HG02642 (cell line): ENCODE data around the gene TPM1.

ENCODE experiments used
- ATAC-seq: cut with Tn5 transposase; IDR thresholded peaks from one replicate; pipeline ENCODE4 v1.9.1; 2021; ENCODE audit warnings: mild to moderate bottlenecking; ENCODE audit not compliant: unreplicated experiment, poor library complexity

Gene TPM1

DNA sequence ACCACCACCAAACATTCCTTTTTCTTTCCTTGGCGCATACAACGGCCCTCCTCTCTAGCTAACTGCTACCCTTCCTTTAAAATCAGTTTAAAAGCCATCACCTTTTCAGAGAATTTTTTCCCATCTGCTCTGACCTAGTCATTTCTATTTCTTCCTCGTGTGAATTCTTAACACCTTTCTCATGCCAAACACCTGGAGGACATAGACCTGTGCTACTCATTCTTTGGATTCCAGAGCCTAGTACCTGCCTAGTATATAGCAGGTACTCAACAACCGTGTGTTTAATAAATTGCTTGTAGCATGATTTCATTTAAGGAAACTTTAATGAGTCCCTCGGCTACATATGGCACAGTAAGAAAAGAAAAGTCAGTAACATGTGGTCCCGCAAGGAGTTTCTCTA, 2.0 kb upstream of the TPM1 start:
- no peak for ATAC-seq

GRCh38 chr15:63040954-63041353, 1.6 kb upstream of the TPM1 start:
- no peak for ATAC-seq

- ATAC-seq: no peak
These were observed 1.1 kb upstream of the TPM1 start for GRCh38 chr15:63041402-63041973.

GRCh38 chr15:63042877-63043334, 359 bp downstream of the TPM1 start:
- ATAC-seq: no peak

DNA sequence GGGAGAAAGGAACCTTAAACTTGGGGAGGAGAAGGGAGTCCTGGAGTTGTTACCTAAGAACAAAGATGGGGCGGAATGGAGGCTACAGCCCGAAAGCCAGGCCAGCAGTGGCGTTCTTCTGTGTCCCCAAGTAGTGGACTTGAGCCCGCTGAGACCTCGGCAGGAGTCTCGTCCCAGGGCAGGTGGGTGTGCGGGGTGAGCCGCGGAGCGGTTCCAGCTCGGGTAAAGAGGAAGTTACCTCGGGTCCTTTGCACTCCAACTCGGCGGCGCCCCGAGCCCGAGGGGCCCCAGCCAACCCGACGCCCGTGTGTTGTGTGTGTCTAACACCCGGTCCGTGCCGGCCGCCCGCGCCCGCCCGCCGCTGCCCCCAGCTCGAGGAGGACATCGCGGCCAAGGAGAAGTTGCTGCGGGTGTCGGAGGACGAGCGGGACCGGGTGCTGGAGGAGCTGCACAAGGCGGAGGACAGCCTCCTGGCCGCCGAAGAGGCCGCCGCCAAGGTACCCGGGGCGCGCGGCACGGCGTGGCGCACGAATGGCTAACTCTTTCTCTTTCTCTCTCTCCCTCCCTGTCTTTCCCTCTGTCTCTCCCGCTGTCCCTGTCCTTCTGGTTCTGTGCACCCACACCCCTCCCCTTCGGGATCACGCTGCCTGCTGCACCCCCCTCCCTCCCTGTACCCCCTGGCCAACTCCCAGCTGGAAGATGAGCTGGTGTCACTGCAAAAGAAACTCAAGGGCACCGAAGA, 959 bp downstream of the TPM1 start:
- no peak for ATAC-seq

- ATAC-seq: no peak
These were observed 1.6 kb downstream of the TPM1 start for GRCh38 chr15:63044077-63044644.

- ATAC-seq: no peak
These were observed 2.3 kb downstream of the TPM1 start for GRCh38 chr15:63044645-63045464.

DNA sequence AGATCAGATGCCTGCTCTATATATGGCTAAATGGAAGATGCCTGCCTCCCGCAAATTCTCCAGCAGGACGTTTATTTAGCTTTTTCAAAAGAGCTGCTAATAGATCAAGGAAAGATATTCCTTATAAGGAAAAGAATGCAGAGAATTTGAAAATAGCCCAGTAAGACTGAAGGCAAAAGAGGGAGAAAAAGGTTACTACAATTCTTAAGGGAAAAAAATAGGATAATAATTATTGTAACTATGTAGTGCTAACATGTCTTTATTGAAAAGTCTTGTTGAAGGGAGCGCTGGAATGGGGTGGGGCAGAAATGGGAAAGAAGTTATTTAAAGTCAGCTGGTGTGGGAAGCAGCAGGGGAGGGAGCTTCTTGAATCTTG, 2.9 kb downstream of the TPM1 start:
- ATAC-seq: no peak

DNA sequence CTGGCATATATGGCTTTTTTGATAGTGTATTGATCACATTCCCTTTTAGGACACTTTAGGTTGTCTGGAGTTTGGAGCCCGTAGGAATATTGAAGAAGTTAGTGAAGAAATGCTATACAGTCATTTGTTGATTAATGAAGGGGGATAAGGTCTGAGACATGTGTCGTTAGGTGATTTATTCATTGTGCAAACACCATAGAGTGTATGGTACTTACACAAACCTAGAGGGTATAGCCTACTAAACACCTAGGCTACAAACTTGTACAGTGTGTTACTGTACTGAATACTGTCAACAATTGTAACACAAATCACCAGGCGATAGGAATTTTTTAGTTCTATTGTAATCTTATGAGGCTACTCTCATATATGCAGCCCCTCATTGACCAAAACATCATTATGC, 3.3 kb downstream of the TPM1 start:
- ATAC-seq: no peak

DNA sequence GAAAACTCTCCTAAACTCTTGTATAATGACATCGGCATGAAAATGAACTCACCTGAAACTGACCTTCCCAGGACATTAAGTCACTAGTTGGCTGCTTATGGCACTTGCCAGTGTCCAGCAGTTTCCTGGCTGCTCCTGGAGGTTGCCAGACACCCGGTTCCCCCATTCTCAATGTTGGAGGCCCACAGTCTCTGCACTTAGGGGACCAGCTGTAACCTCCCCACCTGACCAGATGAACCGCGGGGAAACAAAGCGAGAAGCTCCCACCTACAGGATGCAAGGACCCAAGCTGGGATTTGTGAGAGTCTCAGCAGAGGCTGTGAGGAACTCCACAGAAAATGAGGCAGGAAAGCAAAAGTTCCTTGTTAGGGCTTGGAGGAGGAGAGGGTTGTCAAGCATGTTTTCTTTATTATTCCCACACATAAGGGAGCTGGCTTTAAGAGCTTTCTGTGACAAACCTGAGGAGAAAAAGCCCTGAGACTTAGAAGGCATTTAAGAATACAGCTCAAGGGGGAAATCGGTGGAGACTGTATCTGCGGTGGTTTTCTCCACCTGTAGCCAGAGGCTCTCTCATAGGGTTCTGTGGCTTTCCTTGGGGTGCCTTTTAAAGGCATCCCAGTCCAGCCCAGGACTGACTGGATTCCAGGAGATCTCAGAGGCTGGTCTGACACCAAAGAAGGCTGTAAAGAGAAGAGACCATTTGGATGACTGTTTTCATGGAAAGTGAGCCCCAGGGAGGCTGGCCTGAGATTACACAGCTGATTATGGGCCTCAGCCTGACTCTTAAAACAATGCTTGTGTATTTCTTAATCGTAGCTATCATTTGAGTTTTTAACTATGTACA, 4.6 kb downstream of the TPM1 start:
- no peak for ATAC-seq

DNA sequence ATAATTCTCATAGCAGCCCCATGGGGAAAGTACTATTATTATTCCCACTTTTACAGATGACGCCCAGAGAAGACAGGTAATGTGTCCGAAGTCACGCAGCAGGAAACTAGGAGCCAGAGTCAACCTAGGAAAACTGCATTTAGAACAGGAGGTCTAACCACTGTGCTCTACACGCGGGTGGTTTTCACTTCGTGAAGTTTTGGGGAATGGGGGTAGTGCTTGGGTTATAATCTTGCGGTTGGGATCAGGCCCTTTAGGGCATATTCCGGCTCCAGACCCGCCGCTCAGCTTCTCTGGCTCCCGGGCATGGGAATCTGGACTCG, 5.2 kb downstream of the TPM1 start:
- ATAC-seq: no peak

DNA sequence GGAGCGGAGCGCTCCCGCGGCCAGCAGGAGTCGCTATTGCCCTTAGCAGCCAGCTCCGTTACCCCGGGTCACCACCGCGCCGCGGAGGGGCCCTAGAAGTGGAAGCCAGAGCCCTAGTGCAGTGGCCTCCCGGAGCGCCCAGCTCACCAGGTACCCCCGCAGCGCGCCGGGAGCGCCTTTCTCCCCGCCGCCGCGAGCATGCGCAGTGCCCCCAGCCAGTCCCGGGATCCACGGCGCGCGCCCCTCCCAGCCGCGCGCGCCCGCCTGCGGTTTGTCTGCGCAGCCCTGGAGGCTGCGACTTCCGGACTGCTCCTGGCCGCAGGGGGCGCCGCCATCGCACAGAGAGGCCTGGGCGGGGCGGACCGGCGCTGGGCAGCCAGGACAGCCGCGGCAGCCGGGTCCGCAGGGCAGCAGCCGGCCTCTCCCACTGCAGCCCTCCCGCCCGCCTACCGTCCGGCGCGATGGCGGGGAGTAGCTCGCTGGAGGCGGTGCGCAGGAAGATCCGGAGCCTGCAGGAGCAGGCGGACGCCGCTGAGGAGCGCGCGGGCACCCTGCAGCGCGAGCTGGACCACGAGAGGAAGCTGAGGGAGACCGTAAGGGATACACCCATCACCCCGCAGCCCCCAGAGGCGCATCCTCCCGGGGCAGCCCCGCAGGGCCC, 5.7 kb downstream of the TPM1 start:
- peak; percentile 89 for ATAC-seq

DNA sequence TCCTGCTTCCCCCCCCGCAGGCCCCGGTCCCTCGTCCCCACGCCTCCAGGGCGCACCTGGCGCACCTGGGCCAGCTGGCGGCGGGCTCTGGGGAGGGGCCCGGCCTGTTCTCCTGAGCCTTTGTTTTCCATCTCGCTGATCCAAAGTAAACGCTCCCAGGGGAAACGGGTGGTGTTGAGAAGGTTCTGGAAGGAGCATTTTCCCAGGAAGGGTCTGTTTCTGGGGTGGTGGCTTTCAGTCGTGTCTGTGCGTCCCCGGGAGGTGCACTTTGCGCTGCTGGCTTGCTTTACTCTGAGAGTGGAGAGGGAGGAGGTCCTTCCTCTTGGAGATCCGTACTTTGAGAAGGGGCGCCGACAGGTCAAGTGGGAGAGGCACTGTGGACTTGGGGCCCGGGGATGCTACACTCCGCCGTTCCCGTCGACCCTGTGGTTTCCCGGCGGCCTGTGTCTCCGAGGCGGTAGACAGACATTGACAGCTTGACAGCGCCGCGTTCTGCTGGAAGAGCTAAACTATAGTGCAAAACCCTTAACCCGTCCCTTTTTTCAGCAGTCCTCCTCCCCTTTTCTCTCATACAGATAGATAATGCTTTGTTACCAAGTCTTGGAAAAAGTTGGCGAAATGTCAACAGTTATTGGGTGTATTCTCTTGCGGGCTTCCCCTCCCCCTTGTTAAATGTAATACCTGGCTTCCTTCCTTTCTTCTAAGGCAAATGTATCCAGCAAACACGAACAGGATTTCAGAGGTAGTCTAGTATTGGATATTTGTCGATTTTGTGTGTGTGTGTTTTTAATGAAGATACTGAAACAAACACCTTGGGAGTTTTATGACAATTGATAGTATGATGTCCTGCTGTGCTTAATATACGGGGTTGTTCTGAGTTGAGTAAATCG, 6.5 kb downstream of the TPM1 start:
- ATAC-seq: peak; percentile 31

DNA sequence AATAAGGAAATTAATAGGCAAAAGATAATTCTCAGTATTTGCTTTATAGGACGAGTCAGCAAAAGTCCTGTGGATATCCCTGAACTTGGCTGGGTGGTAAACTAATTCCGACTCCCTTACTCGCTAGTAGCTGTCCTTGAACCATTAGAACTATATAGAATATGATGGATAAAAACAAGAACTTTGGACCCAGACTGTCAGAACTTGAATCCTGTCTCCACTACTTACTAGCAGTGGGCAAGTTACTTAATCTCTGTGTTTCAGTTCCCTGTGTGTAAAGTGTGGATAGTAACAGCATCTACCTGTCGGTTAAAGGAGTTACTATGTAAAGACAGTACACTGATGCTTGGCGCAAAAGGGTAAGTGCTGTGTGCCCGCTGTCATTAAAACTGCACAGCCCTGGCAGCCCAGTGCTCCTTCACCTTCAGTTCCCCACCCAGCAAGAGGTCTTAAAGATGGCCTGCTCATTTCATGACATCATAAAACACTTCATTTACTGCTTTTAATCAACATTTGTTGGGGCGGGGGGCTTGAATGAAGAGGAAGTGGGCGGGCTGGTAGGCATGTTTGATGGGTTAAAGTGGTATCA, 7.3 kb downstream of the TPM1 start:
- no peak for ATAC-seq

DNA sequence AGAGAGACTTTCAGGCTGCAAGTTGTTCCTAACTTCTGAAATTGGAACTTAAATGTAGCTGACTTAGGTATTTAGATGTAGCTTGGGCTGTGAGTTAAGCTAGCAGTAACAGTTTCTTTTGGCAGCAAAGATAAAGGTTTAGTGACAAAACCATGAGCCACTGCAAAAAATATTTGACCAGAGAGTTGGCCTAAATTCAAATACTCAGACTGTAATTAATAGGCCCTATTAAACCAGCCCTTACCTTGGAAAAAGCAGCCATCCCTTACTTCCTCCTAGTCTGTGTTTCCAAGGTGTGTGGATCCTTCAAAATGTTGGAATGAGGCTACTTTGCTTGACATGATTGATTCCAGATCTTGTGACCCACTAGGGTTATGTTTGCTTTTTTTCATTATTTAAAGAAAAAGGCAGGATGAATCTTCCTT, 8.2 kb downstream of the TPM1 start:
- ATAC-seq: no peak

- ATAC-seq: no peak
These were observed 8.9 kb downstream of the TPM1 start for GRCh38 chr15:63051156-63052066.

GRCh38 chr15:63052077-63052841, 9.7 kb downstream of the TPM1 start:
- ATAC-seq: no peak
